CD4-positive, alpha-beta T cell treated with Interleukin-2 at 100 ng/mL for 4 hours (primary cell): ENCODE data around the gene CLEC20A.

Experiments
- DNase-seq: peaks from one replicate; pipeline ENCODE4 v3.0.0-alpha.2; 2020; ENCODE audit warnings: low spot score

The CLEC20A gene

GRCh38 chr1:178498896-178499675 lies 2.3 kb upstream of the CLEC20A start:
- DNase-seq: no peak

- DNase-seq: no peak
Measured at GRCh38 chr1:178497903-178498478, 1.2 kb upstream of the CLEC20A start.

GRCh38 chr1:178495741-178496409 lies 889 bp downstream of the CLEC20A start:
- DNase-seq: no peak

GRCh38 chr1:178495158-178495557 lies 1.6 kb downstream of the CLEC20A start:
- DNase-seq: no peak

- DNase-seq: no peak
Measured at GRCh38 chr1:178494569-178494971, 2.2 kb downstream of the CLEC20A start.

GRCh38 chr1:178493301-178493741 lies 3.4 kb downstream of the CLEC20A start:
- DNase-seq: no peak

GRCh38 chr1:178492341-178492740 lies 4.4 kb downstream of the CLEC20A start:
- DNase-seq: no peak

- no peak for DNase-seq
Measured at GRCh38 chr1:178491721-178492120, 5.0 kb downstream of the CLEC20A start.

GRCh38 chr1:178490967-178491366 lies 5.8 kb downstream of the CLEC20A start:
- no peak for DNase-seq

GRCh38 chr1:178490136-178490535 lies 6.6 kb downstream of the CLEC20A start:
- no peak for DNase-seq

- no peak for DNase-seq
Measured at GRCh38 chr1:178489399-178489798, 7.4 kb downstream of the CLEC20A start.

GRCh38 chr1:178488393-178488792 lies 8.4 kb downstream of the CLEC20A start:
- DNase-seq: no peak

GRCh38 chr1:178487070-178487615 lies 9.6 kb downstream of the CLEC20A start:
- DNase-seq: no peak

- no peak for DNase-seq
Measured at GRCh38 chr1:178486100-178487069, 10.4 kb downstream of the CLEC20A start.

- no peak for DNase-seq
Measured at GRCh38 chr1:178485541-178485981, 11.2 kb downstream of the CLEC20A start.

- no peak for DNase-seq
Measured at GRCh38 chr1:178484698-178485225, 12.0 kb downstream of the CLEC20A start.

- DNase-seq: no peak
Measured at GRCh38 chr1:178483251-178483957, 13.4 kb downstream of the CLEC20A start.

GRCh38 chr1:178477841-178478240 lies 18.9 kb downstream of the CLEC20A start:
- DNase-seq: no peak

- no peak for DNase-seq
Measured at GRCh38 chr1:178477373-178477772, 19.4 kb downstream of the CLEC20A start.

- no peak for DNase-seq
Measured at GRCh38 chr1:178472531-178472930, 24.2 kb downstream of the CLEC20A start.
